CD4-positive, alpha-beta T cell treated with Interleukin-10 for 1 hour (primary cell): ENCODE measurements around the gene SYNGAP1.

Source experiments
- DNase-seq: peaks from one replicate; pipeline ENCODE4 v3.0.0-alpha.2; 2020

Gene SYNGAP1

DNA sequence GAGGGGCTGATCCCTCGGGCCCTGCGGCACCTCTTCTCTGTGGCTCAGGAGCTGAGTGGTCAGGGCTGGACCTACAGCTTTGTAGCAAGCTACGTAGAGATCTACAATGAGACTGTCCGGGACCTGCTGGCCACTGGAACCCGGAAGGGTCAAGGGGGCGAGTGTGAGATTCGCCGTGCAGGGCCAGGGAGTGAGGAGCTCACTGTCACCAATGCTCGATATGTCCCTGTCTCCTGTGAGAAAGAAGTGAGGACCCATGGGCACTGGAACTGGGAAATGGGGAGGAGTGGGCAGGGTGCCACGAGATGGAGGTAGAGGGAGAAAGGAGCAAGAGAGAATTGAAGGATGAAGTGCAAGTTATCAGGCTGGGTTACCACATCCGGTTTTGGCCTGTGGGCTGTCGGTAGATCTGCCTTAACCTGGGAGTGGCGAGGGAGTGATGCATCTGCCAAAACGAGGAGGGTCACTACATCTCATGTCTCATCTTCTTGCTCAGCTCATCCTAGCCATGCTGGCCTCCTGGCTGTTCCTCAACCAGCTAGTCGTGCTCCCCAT lies 14.4 kb upstream of the SYNGAP1 start:
- DNase-seq, result peak; percentile 24

DNA sequence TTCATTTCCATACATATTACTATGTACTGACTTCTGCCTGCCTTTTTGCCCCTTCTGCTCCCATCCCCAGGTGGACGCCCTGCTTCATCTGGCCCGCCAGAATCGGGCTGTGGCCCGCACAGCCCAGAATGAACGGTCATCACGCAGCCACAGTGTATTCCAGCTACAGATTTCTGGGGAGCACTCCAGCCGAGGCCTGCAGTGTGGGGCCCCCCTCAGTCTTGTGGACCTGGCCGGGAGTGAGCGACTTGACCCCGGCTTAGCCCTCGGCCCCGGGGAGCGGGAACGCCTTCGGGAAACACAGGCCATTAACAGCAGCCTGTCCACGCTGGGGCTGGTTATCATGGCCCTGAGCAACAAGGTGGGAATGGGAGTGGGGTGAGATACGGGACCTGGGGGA lies 13.7 kb upstream of the SYNGAP1 start:
- no peak for DNase-seq

DNA sequence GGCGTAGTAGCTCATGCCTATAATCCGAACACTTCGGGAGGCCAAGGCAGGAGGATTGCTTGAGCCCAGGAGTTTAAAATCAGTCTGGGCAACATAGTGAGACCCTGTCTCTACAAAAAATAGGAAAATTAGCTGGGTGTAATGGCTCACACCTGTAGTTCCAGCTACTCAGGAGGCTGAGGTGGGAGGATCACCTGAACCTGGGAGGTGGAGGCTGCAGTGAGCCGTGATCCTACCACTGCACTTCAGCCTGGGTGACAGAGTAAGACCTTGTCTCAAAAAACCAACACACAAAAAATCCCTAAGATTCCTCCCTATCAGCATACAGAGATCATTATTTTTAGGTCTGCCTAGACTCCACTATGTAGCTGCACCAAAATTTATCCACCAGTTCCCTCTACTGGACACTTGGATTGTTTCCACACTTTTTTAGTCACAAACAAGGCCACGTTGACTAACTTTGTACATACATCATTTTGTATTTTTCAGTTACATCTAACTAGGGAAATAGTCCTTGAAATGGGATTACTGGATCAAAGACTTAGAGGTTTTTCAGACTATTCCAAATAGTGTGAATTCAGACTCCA lies 12.6 kb upstream of the SYNGAP1 start:
- peak; percentile 37 for DNase-seq

DNA sequence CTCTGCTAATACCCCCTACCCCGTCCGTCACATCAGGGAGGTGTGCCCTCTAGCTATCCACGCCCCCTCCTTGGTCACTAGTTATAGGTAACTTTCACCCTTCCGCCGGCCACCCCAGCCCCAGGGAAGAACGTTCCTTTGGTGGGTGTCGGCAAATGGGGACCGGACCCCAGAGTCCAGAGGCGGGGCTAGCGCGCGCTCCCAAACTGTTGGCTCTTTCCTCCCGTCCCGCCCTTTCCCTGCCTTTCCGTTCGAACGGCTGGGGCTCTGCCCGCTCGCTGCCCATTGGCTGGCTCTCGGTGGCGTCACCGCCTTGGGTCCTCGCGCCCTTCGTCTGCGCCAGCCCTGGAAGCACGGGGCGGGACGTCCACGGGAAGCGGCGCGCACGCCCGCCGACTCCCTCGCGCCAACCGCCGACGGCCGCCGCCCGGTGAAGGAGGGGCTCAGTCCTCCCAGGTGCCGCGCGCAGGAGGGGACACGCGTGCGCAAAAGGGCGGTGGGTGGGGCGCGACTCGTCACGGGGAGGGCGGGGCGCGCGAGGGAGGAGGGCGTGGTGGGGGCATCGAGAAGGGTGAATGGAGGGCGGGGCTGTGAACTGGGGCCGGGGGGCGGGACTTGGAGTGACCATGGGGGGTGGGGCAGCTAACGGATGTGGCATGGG lies 9.7 kb upstream of the SYNGAP1 start:
- DNase-seq, result peak; percentile 98

DNA sequence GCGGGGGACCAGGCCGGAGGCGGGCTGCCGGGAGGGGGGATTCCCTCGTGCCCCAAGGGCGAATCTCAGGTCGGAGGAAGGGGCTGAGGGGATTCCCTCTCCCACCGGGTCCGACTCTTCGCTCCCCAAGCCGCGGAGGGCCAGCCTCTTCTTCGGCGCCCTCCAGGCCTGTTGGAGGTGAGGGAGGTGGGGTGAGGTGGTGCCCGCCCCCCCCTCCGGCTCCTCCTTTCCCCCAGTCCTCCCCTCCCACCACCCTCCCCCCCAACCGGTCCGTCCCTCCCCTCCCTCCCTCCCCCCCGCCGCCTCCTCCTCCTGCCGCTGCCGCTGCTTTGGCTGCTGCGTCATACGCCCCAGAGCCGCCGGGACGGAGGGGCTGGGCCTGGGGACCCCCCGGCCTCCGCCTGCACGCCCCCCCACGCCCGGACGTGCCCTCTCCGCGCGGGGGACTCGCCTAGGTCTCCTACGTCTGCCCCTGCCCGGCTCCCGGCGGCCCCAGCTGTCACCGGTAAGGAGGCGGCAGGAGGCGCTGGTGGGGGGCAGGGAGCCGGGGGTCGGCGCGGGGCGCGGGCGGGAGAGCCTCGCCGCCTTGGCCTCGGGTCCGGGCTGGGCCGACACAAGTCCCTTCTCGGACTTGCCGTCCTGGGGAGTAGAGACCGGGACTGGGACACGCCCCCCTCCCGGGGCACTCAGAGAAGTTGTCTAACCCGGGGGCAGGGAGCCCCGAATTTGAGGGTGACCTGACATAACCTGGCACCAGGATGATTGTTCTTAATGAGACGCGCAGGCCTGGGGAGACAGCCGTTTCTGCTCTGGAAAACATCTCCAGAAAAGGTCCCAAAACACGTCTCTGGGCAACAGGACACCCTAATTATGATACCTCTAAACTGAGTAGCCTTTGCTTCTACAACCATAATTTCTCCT lies 8.9 kb upstream of the SYNGAP1 start, which contains the start of gene PHF1:
PHF1 (plus strand) TSS at position 304 of the 921 bp plus-strand sequence. CDS start 1,250 bp downstream, outside the sequence.
- no peak for DNase-seq

DNA sequence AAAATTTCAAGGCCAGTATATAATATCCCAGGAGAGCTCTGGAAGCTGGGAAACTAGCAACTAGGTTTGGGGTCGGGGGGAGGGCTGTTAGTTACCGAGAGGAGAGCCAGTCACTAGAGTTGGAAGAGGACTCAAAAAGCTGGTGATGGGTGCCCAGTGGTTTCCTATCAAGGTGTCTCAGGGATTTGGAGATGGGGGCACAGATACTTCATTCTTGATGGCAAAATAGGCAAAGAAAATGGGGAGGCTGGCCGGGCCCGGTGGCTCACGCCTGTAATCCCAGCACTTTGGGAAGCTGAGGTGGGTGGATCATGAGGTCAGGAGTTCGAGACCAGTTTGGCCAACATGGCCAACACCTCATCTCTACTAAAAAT lies 8.2 kb upstream of the SYNGAP1 start:
- DNase-seq, result no peak

DNA sequence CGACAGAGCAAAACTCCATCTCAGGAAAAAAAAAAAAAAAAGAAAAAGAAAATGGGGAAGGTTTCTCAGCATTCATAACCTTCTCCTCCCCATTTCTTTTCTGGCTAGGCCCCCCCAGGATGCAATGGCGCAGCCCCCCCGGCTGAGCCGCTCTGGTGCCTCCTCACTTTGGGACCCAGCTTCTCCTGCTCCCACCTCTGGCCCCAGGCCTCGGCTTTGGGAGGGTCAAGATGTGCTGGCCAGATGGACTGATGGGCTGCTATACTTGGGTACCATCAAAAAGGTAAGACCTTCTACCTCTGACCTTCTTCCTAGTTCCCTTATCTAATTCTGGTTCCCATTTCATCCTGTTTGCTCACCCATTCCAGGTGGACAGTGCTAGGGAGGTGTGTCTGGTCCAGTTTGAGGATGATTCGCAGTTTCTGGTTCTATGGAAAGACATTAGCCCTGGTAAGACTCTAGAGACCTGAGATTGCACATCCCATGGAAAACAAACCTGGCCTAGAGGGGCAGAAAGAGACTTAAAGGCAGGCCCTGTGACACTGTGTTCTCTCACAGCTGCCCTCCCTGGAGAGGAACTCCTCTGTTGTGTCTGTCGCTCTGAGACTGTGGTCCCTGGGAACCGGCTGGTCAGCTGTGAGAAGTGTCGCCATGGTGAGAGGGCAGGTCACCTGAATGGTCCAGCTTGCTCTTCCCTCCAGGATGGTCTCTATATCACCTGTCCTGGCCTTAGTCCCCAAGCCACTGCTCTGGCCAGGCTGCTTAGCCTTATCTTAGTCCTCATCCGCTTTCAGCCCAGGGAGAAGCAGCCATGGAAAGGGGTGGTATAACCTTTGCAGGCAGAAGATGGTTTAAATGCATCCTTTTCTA lies 7.5 kb upstream of the SYNGAP1 start:
- DNase-seq, result no peak

DNA sequence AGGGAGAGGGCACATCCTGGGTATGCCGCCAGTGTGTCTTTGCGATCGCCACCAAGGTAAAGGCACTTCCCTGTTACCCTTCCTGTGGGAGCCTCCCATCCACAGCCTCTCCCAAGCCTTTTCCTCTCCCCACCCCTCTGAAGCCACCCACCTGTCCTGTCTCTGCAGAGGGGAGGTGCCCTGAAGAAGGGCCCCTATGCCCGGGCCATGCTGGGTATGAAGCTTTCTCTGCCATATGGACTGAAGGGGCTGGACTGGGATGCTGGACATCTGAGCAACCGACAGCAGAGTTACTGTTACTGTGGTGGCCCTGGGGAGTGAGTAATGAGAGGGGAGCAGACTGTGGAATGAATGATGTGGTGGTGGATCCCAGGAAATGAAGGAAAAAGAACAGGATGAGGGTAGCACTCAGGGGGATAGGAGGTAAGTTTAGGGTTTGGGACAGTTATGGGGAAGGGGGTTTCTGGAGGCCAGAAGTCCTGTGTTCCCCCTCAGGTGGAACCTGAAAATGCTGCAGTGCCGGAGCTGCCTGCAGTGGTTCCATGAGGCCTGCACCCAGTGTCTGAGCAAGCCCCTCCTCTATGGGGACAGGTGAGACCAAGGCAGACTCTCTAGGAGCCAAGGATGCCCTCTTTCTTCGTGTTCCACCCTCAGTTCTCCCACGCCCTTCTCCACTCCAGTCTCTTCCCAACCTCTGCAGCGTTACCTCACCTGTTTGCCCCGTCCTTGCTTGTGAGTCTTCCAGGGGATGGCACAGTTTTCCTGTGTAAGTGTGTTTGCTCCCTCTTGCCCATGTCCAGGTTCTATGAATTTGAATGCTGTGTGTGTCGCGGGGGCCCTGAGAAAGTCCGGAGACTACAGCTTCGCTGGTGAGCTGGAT lies 6.4 kb upstream of the SYNGAP1 start:
- DNase-seq, result no peak

DNA sequence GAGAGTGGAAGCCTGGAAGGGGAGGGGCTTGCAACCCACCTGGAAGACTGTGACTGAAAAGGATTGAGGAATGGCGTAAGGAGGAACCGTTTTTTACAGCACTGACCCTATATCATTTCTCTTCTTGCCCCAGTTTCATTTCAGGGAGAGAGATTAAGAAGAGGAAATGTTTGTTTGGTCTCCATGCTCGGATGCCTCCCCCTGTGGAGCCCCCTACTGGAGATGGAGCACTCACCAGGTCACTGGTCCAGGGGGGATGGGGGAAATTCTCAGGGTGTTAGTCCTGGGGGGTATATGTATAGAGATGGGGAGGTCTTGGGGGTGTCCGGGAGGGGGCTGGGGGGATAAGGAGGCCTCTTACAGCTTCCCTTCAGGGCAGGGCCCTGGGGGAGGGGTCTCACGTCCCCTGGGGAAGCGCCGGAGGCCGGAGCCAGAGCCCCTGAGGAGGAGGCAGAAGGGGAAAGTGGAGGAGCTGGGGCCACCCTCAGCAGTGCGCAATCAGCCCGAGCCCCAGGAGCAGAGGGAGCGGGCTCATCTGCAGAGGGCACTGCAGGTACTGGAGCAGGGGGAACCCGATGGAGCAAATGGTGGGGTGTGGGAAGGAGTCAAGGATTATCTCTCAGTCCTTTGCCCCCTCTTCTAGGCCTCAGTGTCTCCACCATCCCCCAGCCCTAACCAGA lies 5.1 kb upstream of the SYNGAP1 start:
- peak; percentile 51 for DNase-seq

DNA sequence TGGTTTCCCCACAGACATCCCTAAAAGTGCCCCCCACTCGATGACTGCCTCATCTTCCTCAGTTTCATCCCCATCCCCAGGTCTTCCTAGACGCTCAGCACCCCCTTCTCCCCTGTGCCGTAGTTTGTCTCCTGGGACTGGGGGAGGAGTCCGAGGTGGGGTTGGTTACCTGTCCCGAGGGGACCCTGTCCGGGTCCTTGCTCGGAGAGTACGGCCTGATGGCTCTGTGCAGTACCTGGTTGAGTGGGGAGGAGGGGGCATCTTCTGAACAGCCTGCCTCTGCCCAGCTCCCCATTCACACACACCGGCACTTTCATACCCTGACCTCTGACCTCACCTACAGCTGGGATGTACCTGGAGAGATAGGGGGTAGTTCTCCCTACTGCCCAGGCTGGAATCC lies 4.0 kb upstream of the SYNGAP1 start:
- DNase-seq, result no peak

DNA sequence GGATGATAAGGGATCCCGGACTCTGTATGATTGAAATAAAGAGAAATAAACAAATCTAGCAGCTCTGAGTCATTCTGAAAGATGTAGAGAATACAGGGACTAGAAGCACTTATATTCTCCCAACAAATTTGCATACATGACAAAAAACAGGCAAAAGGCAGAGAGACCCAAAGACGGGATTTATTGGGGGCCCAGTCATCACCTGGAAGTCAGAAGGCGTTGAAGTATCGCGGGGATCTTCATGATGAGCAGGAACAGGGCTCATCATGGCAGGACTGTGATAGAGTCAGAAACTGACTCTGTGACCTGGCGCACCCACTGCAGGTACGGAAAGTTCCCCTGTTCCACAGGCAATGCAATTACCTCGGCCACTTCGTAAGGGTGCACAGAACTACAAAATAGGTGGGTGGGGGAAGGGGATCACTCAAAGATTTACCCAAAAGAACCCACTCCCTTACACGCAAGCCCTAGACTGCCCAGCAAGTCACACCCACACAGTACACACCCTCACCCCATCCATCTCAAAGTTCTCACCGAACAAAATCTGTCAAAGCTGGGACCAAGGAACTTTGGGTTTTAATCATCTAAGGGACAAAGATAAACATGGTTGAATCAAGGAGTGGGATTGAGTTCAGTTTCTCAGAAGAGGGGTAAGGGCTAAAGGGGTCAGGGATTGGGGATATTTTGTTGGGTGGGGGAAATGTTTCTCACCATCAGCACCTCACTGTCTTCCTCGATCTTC lies 3.3 kb upstream of the SYNGAP1 start:
- DNase-seq, result peak; percentile 46

DNA sequence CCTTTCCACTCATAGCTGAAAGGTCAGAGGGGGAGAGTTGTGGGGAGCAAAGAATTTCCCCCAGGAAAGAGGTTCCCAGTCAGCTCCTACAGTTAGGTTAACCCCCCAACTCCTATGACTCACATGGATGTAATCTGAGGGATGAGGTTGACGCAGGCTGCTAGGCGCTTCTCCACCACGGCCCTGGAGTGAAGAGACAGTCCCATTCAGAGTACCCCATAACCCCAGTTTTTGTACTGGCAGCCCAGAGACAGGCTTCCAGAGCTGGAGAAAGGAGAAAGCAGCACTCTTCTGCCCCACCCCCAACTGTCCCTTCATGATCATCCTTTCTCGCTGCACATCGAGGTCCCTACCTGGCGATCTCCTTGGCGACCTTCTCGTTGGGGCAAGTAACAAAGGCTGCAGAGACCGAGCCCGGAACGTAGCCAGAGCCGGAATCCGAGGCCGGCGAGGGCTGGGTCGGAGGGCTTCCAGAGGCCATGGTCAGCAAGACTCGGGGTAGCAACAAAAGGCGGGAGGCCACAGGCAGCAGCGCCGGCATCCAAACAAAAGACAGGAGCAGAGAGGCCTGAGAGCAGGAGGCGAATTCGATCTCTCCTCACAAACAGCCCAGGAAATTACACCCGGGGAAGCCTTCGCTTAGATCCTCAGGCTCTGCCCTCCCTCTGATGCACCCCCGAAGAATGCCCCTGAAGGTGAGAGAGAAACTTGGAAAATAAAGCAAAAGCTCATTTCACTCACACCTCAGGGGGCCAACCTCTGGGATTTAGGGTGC lies 2.5 kb upstream of the SYNGAP1 start:
- DNase-seq, result peak; percentile 33

DNA sequence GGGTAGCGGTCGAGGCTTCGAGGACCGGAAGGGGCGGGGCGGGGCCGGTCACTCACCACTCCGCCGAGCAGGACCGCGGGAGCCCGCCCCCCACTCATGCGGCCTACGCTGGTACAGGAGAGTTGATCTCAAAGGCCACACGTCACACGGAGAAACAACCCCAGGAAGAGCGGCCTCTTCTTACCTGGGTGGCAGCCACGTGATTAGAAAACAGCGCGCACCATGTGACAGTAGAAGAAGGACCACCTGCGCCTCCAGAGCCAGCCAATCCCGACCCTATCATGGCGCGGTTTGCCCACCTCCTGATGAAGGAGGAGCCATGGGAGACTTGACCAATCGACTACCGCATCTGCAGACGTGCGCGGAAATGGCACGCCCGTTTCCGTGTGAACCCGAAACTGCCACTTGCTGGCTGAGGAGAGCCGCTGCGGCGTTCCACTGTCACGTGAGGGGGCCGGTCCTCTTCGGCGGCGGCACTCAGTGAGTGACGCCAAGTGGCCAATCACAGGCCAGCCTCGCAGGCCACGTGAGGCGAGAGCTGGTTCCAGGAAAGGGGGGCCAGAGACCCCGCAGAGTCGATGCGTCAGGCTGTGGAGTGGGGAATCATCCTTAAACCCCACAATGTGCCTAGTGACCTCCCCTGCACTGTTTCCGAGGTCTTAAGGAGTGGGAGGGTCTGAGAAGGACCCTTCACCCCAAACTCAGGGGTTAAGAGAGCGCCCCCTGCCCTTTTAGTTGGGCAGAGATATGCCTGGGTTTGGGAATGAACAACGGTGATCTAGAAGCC lies 1.8 kb upstream of the SYNGAP1 start, which contains the start of gene CUTA:
CUTA (minus strand) TSS at position 205 of the 787 bp plus-strand sequence; CDS start at position 98, 107 bp downstream.
- peak; percentile 100 for DNase-seq

DNA sequence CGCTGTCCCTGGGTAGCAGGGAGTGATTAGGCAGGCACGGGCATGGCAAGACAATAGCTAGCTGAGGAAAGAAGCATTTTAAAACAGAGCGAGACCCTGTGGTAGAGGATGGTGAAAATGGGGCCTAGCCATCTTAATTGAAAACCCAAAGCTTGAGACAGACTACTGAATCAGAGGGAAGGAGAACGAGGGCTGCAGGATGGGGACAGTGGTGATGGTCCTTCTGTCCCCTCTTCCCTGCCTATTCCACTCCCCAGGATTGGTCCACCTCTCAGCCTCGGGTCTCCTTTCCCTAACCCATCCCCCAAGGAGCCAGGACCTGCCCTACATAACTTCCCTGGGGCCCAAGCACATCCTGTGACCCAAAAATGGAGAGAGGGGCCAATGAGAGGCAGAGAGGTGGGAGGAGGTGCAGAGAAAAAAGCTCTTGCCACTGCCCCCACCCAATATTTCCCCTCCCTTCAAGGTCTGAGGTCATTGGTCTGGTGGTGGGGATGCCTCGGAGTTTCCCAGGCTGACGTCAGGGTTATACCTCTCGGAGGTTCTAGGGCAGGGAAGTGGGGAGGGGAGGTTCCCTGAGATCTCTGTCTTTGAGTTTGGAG lies 1.1 kb upstream of the SYNGAP1 start:
- peak; percentile 87 for DNase-seq

DNA sequence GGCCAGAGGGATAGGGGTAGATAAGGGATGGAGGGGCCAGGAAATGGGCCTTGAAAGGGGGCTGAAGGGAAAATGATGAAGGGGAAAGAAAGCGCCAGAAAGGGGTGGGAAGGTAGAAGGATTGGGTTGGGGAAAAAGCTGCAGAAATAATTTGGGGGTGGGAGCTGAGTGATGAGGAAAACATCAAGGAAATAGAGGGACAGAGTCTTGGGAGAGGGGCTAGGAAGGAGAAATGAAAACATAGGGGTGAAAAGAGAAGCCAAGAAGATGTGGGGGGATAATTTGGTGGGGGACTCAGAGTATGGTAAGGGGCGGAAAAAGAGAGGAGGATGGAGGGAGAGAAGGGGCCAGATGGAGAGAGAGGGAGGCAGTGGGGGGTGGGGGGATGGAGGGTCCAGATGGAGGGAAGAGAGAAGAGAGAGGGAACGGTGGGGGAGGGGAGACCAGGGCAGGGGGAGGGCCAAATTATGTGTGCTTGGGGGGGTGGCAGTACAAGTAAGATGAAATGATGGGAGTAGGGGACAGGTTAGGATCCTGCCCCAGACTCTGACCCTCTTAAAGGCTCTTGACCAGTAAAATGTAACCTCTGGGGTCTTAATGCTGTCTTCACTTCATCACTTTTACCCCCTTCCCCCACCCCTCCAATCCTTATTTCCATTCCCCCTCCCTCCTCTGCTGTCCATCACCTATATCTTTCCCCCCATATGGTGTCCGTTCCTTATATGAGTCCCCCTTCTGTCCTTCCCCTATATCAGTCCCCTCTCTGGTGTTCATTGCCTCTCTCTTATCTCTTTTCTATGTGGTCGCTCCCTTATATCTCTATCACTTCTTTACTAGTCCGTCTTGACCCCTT lies 852 bp downstream of the SYNGAP1 start:
- no peak for DNase-seq

DNA sequence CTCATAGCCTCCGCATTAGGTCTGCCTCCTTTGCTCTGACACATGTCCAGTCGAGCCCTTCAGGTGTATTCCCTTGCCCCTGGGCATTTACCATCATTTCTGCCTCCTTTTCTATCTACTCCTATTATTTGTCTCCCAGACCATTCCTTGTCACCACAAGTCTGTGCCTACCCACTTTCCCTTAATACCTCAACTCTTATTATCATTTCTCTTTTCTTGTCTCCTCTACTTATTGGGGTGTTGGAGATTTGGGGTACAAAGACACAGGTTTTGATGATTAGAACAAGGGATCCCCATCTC lies 1.4 kb downstream of the SYNGAP1 start:
- DNase-seq, result no peak

DNA sequence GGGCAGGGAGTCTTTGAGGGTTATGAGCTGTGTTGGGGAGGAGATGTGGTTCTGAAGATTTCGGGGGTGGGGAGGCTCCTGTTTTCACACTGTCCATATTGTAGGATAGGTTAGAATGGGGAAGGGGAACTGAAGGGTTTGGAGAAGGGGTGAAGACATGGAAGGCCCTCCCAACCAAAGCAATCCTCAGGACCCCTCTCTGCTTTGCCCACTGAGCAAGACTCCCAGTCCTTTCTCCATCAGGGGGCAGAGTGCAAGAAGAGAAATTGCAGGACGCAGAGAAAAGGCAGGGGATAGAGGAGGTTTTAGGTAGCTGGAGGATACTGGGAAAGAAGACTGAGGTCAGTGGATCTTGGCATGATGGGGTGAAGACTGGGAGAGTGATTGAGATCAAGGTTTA lies 3.9 kb downstream of the SYNGAP1 start:
- no peak for DNase-seq
